ENCODE measurements around the gene ANKS3.
A peak's percentile ranks its signal among the peaks of the same experiment; 100 is the strongest.

Gene ANKS3

DNA sequence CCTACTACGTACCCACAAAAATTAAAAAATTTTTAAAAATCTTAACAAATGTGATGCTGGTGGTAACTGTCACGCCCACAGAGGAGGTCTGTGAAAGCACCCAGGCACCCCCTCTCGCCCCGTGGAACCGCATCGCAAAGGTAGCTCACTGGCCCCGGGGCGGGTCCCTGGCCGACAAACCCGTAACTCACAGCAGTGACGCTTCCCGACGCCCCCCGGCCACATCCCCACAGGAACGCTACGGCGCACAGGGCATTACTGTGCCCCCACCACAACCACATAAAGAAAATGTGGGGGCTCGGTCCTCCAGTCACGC lies 366 bp downstream of the ANKS3 start:
- H3K4me1 ChIP-seq = peaks cover 6% of the 10 kb centered on the region
- peak overlapping the region; percentile 100 for H3K4me2 ChIP-seq (ENCODE audit: low read length)
- no peak for TF ChIP-seq CTCF (IDR thresholded peaks at IDR 0.05)
- H2AFZ ChIP-seq = peak overlapping the region; percentile 58
- H3K27me3 ChIP-seq (ENCODE audit: control insufficient read depth, insufficient read depth, low read length) = no peaks in the 10 kb centered on the region
- H3K4me3 ChIP-seq (ENCODE audit: low read depth, low read length) = peak overlapping the region; percentile 100
- H3K79me2 ChIP-seq = no peaks in the 10 kb centered on the region
- H3K9ac ChIP-seq = no peak overlapping the region
- peak overlapping the region; percentile 42 for H3K27ac ChIP-seq
- H3K9me3 ChIP-seq (ENCODE audit: control insufficient read depth, low read length) = no peaks in the 10 kb centered on the region
- no peaks in the 10 kb centered on the region for H3K36me3 ChIP-seq (ENCODE audit: control insufficient read depth, insufficient read depth, low read length)

GRCh38 chr16:4733211-4733742 lies 794 bp downstream of the ANKS3 start:
- H3K4me1 ChIP-seq = peaks cover 6% of the 10 kb centered on the region
- no peaks in the 10 kb centered on the region for H3K27me3 ChIP-seq (ENCODE audit: control insufficient read depth, insufficient read depth, low read length)
- no peak for TF ChIP-seq CTCF (IDR thresholded peaks at IDR 0.05)
- no peaks in the 10 kb centered on the region for H3K9me3 ChIP-seq (ENCODE audit: control insufficient read depth, low read length)
- no peaks in the 10 kb centered on the region for H3K36me3 ChIP-seq (ENCODE audit: control insufficient read depth, insufficient read depth, low read length)
- H3K9ac ChIP-seq = no peak overlapping the region
- H3K4me2 ChIP-seq (ENCODE audit: low read length) = peak overlapping the region; percentile 100
- H3K4me3 ChIP-seq (ENCODE audit: low read depth, low read length) = peak overlapping the region; percentile 100
- H3K27ac ChIP-seq = peak overlapping the region; percentile 42
- H2AFZ ChIP-seq = peak overlapping the region; percentile 58
- H3K79me2 ChIP-seq = no peaks in the 10 kb centered on the region

DNA sequence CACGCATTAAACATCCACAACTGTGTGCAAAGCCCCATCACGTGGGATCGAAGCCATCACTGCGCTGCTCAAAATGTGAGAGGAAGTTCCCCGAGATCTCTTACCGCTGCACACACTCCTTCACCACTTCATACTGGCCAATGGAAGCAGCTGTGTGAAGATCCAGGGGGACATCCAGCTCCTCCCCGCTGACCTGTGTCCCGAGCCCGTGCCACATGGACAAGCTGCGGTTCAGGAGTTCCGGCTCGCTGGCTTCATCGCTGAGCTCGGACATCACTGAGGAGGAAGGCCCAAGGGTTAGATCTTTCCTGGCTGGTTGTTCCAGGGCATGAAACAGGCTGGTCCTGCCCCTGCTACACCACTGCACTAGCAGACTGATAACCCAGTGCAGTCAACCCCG lies 4.2 kb downstream of the ANKS3 start:
- no peak overlapping the region for H3K9ac ChIP-seq
- H3K27me3 ChIP-seq (ENCODE audit: control insufficient read depth, insufficient read depth, low read length) = no peaks in the 10 kb centered on the region
- no peaks in the 10 kb centered on the region for H3K4me1 ChIP-seq
- no peak overlapping the region for H2AFZ ChIP-seq
- H3K9me3 ChIP-seq (ENCODE audit: control insufficient read depth, low read length) = no peaks in the 10 kb centered on the region
- no peak for TF ChIP-seq CTCF (IDR thresholded peaks at IDR 0.05)
- H3K79me2 ChIP-seq = no peaks in the 10 kb centered on the region
- H3K36me3 ChIP-seq (ENCODE audit: control insufficient read depth, insufficient read depth, low read length) = no peaks in the 10 kb centered on the region
- H3K4me2 ChIP-seq (ENCODE audit: low read length) = no peak overlapping the region
- no peak overlapping the region for H3K4me3 ChIP-seq (ENCODE audit: low read depth, low read length)
- H3K27ac ChIP-seq = no peak overlapping the region

GRCh38 chr16:4728676-4729075 lies 5.4 kb downstream of the ANKS3 start:
- no peak overlapping the region for H3K27ac ChIP-seq
- no peak overlapping the region for H2AFZ ChIP-seq
- H3K79me2 ChIP-seq = no peaks in the 10 kb centered on the region
- H3K4me2 ChIP-seq (ENCODE audit: low read length) = no peak overlapping the region
- no peaks in the 10 kb centered on the region for H3K27me3 ChIP-seq (ENCODE audit: control insufficient read depth, insufficient read depth, low read length)
- no peaks in the 10 kb centered on the region for H3K9me3 ChIP-seq (ENCODE audit: control insufficient read depth, low read length)
- H3K4me1 ChIP-seq = no peaks in the 10 kb centered on the region
- H3K9ac ChIP-seq = no peak overlapping the region
- TF ChIP-seq CTCF (IDR thresholded peaks at IDR 0.05) = no peak
- no peaks in the 10 kb centered on the region for H3K36me3 ChIP-seq (ENCODE audit: control insufficient read depth, insufficient read depth, low read length)
- no peak overlapping the region for H3K4me3 ChIP-seq (ENCODE audit: low read depth, low read length)

GRCh38 chr16:4726616-4727015 lies 7.5 kb downstream of the ANKS3 start:
- no peak overlapping the region for H3K27ac ChIP-seq
- no peaks in the 10 kb centered on the region for H3K4me1 ChIP-seq
- no peak overlapping the region for H3K4me3 ChIP-seq (ENCODE audit: low read depth, low read length)
- H3K9me3 ChIP-seq (ENCODE audit: control insufficient read depth, low read length) = no peaks in the 10 kb centered on the region
- no peaks in the 10 kb centered on the region for H3K27me3 ChIP-seq (ENCODE audit: control insufficient read depth, insufficient read depth, low read length)
- no peaks in the 10 kb centered on the region for H3K79me2 ChIP-seq
- TF ChIP-seq CTCF (IDR thresholded peaks at IDR 0.05) = no peak
- H3K36me3 ChIP-seq (ENCODE audit: control insufficient read depth, insufficient read depth, low read length) = no peaks in the 10 kb centered on the region
- no peak overlapping the region for H2AFZ ChIP-seq
- no peak overlapping the region for H3K9ac ChIP-seq
- H3K4me2 ChIP-seq (ENCODE audit: low read length) = no peak overlapping the region

Measured in parathyroid adenoma (tissue), 2 donors.